22Rv1 (cell line): Measurements from ENCODE around the gene DPYSL5.

Experiments used
- ZFX ChIP-seq: fragments of 450-650 bp; IDR thresholded peaks from 2 replicates; pipeline ENCODE4 v1.6.1; 2017; ENCODE audit warnings: antibody characterized with exemption, borderline replicate concordance
- TF ChIP-seq, protein P1 (sequence below): fragments of 450-650 bp; IDR thresholded peaks from 2 replicates; pipeline ENCODE4 v1.5.1; 2017; ENCODE audit warnings: mild to moderate bottlenecking

DNA sequence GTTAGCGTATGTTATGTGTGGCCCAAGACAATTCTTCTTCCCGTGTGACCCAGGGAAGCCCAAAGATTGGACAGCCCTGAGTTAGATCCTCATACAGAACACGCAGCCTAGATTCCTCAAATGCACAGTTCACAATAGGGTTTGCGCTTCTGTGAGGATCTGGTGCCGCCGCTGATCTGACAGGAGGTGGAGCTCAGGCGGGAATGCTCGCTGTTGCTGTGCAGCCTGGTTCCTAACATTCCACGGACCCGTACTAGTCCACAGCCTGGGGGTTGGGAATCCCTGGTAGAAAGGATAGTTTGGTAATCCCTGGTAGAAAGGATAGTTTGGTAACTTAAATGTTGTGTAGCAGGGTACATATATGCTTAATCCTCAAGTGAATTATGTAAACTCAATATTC is 149.5 kb downstream of the DPYSL5 start:
- TF ChIP-seq, protein P1, sequence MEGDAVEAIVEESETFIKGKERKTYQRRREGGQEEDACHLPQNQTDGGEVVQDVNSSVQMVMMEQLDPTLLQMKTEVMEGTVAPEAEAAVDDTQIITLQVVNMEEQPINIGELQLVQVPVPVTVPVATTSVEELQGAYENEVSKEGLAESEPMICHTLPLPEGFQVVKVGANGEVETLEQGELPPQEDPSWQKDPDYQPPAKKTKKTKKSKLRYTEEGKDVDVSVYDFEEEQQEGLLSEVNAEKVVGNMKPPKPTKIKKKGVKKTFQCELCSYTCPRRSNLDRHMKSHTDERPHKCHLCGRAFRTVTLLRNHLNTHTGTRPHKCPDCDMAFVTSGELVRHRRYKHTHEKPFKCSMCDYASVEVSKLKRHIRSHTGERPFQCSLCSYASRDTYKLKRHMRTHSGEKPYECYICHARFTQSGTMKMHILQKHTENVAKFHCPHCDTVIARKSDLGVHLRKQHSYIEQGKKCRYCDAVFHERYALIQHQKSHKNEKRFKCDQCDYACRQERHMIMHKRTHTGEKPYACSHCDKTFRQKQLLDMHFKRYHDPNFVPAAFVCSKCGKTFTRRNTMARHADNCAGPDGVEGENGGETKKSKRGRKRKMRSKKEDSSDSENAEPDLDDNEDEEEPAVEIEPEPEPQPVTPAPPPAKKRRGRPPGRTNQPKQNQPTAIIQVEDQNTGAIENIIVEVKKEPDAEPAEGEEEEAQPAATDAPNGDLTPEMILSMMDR: no peak
- no peak for TF ChIP-seq ZFX
